WI38 (cell line): Measurements from ENCODE around the gene JAKMIP2.

ENCODE experiments used
- H3K4me3 ChIP-seq: 2 replicates; pipeline ENCODE4 v1.5.1; 2011; ENCODE audit warnings: low read depth, mild to moderate bottlenecking, control low read depth, low read length
- TF ChIP-seq, protein P1 (sequence below): IDR thresholded peaks from 2 replicates; pipeline ENCODE4 v1.5.1; 2012; ENCODE audit warnings: low read depth, mild to moderate bottlenecking, control low read depth, low read length

Gene JAKMIP2

GRCh38 chr5:147685993-147686392, 96.5 kb downstream of the JAKMIP2 start:
- TF ChIP-seq, protein P1, sequence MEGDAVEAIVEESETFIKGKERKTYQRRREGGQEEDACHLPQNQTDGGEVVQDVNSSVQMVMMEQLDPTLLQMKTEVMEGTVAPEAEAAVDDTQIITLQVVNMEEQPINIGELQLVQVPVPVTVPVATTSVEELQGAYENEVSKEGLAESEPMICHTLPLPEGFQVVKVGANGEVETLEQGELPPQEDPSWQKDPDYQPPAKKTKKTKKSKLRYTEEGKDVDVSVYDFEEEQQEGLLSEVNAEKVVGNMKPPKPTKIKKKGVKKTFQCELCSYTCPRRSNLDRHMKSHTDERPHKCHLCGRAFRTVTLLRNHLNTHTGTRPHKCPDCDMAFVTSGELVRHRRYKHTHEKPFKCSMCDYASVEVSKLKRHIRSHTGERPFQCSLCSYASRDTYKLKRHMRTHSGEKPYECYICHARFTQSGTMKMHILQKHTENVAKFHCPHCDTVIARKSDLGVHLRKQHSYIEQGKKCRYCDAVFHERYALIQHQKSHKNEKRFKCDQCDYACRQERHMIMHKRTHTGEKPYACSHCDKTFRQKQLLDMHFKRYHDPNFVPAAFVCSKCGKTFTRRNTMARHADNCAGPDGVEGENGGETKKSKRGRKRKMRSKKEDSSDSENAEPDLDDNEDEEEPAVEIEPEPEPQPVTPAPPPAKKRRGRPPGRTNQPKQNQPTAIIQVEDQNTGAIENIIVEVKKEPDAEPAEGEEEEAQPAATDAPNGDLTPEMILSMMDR, result no peak
- no peak overlapping the region for H3K4me3 ChIP-seq

DNA sequence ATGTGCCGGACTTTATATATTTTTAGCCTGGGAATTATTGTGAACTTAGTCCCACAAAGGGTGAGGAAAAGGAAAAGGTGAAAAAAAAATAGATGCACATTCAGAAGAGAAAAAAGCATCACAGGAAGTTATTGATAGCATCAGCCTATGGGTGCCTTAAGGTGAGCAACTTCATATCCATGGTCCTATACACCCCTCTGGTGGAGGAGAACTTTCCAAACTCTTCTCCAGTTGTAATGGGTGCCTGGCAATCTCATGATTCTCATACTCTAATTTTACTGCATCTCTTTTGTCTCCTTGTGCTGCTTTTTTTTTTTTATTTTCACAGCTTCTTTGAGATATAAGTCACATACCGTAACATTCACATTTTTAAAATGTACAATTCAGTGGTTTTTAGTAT, 107.4 kb downstream of the JAKMIP2 start:
- TF ChIP-seq, protein P1, result no peak
- no peak overlapping the region for H3K4me3 ChIP-seq

GRCh38 chr5:147674411-147674810, 108.1 kb downstream of the JAKMIP2 start:
- TF ChIP-seq, protein P1, result no peak
- H3K4me3 ChIP-seq, result no peak overlapping the region

GRCh38 chr5:147673791-147674190, 108.7 kb downstream of the JAKMIP2 start:
- no peak overlapping the region for H3K4me3 ChIP-seq

DNA sequence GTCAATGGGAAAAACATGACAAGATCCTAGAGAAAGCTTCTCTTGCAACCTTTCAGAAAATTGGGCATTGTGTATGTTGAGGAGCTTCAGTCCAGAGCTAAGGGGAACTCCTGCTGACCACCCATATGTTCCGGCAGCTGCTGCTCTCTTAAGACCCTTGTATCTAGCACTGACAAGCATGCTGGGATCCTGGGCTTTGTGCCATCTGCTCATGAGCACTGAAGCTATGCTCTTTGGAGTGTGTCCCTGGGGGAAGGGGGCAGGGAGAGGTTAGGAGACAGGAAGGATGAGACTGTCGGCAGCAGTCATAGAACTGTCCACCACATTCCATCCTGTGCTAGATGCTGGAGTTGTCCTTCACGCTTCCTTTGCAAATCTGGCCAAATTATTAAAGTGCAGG, 109.3 kb downstream of the JAKMIP2 start:
- TF ChIP-seq, protein P1, result no peak
- no peak overlapping the region for H3K4me3 ChIP-seq

More at GRCh38 chr5:147673791-147674190, 108.7 kb downstream of the JAKMIP2 start:
- TF ChIP-seq, protein P1, result no peak

GRCh38 chr5:147671365-147671764, 111.2 kb downstream of the JAKMIP2 start:
- H3K4me3 ChIP-seq, result no peak overlapping the region
- TF ChIP-seq, protein P1, result no peak

DNA sequence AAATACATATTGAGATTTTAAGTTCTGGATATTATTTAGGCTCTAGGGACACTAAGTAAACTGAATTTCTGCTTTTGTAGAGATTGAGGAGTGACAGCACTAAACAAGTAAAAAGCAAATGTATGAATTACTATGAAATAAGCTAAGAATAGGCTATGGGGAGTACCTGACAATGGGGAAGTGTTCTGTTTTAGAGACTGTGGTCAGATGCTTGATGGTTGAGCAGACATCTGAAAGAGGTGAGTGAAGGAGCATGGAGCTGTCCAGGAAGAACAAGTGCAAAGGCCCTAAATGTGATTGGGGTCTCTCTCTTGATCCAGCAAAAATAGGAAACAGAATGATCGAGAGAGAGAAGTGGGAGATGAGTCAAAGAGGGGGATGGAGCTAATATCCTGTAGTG, 111.7 kb downstream of the JAKMIP2 start:
- TF ChIP-seq, protein P1, result no peak
- H3K4me3 ChIP-seq, result no peak overlapping the region
